Measurements from ENCODE around the gene CLSTN1.

Gene CLSTN1

DNA sequence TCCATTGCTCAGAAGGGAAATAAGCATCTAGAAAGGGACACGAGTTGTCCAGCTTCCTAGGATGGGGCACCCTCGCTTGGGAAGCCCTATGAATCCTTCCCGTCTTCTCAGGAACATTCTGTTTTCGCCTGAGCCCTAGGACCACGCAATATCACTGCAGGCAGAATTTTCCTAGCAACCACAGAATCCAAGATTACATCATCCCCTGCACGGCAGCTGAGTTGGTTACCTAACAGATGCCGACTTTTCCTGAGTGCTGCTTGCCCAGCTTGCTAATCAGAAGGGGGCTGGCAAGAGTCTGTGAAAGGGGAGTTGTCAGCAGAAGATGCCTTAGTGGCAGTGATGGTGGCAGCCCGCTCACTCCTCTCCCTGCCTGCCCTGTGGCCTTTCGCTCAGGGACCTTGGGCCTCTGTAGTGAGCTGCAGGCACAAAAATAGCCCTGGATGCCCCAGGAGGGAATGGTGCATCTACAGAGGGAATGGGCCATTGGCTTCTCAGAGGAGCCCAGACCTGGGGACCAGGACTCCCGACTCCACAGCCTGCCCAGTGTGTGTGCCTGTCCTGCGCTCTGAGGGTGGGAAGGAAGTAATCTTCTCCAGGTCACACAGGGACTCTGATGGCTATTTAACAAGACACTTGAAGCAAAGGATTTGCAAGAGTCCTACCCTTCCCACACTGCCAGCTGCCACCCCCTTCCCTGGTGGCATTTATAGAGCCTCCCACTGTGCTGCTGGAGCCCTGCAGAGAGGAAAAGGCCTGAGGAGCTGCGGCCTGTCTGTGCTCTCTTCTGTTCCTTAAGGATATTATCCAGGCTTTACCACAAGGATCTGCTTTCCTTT, 28.9 kb upstream of the CLSTN1 start:
- H3K27ac ChIP-seq, result peak overlapping the region; percentile 75
- DNase-seq (ENCODE audit: low spot score), result peak; percentile 51
- CTCF ChIA-PET, result interaction anchor here (0.6 to 0.8 kb wide), 3 partner anchors 9 to 27 kb away, joined by 3 to 4 read pairs (median 3); no protein-coding TSS in a partner anchor
- POLR2A ChIA-PET (ENCODE audit: low non-redundant PET), result interaction anchor here (0.7 kb wide), 1 partner anchor 27 kb away, joined by 3 read pairs; no protein-coding TSS in a partner anchor
- TF ChIP-seq, protein P1, sequence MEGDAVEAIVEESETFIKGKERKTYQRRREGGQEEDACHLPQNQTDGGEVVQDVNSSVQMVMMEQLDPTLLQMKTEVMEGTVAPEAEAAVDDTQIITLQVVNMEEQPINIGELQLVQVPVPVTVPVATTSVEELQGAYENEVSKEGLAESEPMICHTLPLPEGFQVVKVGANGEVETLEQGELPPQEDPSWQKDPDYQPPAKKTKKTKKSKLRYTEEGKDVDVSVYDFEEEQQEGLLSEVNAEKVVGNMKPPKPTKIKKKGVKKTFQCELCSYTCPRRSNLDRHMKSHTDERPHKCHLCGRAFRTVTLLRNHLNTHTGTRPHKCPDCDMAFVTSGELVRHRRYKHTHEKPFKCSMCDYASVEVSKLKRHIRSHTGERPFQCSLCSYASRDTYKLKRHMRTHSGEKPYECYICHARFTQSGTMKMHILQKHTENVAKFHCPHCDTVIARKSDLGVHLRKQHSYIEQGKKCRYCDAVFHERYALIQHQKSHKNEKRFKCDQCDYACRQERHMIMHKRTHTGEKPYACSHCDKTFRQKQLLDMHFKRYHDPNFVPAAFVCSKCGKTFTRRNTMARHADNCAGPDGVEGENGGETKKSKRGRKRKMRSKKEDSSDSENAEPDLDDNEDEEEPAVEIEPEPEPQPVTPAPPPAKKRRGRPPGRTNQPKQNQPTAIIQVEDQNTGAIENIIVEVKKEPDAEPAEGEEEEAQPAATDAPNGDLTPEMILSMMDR (conservative IDR thresholded peaks at IDR 0.05; ENCODE audit: low read depth), result no peak

DNA sequence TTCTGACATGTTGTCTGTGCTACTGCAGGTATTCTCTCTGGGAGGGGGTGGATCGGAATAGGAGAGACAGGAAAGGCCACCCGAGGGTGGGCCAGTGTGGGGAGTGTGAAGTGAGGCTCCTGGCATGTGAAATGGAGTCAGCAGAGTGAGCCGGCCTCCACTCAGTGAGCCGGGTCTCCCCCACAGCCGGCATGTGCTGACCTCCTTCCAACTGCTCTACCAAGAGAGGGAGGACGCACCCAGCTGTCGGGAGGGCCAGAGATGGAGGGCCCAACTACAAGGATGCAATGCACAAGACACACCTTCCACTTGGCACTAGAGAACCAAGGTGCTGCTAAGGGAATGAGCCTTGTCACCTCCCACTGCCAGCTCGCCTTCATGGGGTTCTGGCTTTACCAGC, 28.2 kb upstream of the CLSTN1 start:
- ChIA-PET POLR2A (ENCODE audit: low non-redundant PET) (no interaction called here), CTCF (interaction anchor here (0.6 to 0.7 kb wide), 2 partner anchors 9 to 10 kb away, joined by 3 read pairs; no protein-coding TSS in a partner anchor)
- peak overlapping the region; percentile 75 for H3K27ac ChIP-seq
- no peak for DNase-seq (ENCODE audit: low spot score)
- TF ChIP-seq, protein P1 (conservative IDR thresholded peaks at IDR 0.05; ENCODE audit: low read depth), result no peak

DNA sequence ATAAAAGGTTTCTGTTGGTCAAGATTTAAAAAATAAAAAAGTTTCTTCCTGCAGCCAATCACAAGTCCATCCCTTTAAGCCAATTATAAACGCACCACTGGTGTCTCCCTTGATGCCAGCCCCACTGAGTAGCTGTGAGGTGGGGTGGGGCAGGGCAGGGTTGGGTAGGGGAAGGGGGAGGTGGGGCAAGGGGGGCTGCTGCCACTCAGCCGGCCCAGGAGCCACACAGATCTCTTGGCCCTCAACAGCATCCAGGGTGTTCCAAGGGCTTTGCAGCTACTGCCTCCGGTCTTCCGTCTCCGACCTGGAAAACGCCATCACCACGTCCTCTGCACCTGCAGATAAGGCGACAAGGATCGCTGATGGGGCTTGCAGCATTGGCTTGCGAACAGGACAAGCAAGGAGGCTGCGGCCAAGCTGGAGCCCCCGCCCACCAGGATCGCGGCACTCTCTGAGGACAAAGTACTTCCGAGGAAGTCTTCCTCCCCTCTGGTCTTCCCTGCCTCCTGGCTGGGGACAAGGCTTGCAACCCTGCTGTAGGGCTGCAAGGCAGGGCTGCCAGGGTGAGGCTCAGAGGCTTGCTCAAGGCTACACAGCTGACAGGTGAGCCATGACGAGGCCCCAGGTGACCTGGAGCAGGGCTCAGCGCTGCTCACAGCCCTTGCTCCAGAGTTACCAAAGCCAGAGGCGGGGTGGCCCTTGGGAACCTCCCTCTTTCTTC, 26.8 kb upstream of the CLSTN1 start:
- H3K27ac ChIP-seq, result peak overlapping the region; percentile 75; the same call in 1 of the 2 replicates
- TF ChIP-seq, protein P1 (conservative IDR thresholded peaks at IDR 0.05; ENCODE audit: low read depth), result no peak
- DNase-seq (ENCODE audit: low spot score), result no peak
- POLR2A ChIA-PET (ENCODE audit: low non-redundant PET), result no interaction called here
- CTCF ChIA-PET, result no interaction called here

DNA sequence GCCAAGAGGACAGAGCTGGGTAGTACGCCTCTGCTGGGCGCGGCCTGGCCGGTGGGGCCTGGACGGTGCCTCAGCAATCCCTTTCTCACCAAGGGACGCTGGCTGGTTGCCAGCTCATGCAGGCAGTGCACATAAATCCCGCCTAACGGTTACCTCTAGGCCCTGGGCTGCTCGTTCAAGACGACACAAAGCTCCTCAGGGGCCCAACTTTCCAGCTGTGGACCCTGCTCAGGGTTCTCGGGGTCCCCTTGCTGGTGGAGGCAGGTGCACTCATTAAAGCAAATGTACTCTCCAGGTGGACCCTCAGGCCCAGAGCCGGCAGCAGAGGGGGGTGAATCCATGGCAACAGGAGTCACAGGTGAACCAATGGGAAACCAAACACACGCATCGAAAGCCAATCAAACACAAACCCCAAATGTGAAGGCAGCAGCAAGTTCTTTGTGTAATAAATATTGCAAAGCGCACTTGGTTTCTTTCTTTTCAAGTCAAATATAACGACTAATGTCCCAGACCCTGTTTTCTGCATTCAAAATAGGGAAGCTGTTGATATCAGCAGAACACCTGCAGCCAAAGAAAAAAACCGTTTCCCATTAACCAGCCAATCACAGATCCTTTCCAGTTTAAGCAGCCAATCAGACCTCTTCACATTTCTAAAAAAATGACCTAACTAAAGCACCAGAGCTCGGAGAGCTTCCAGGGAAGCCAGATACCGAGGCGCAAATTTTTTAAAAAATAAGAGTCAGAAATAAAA, 26.1 kb upstream of the CLSTN1 start:
- DNase-seq (ENCODE audit: low spot score), result no peak
- TF ChIP-seq, protein P1 (conservative IDR thresholded peaks at IDR 0.05; ENCODE audit: low read depth), result no peak
- POLR2A ChIA-PET (ENCODE audit: low non-redundant PET), result no interaction called here
- no peak overlapping the region for H3K27ac ChIP-seq
- CTCF ChIA-PET, result no interaction called here

DNA sequence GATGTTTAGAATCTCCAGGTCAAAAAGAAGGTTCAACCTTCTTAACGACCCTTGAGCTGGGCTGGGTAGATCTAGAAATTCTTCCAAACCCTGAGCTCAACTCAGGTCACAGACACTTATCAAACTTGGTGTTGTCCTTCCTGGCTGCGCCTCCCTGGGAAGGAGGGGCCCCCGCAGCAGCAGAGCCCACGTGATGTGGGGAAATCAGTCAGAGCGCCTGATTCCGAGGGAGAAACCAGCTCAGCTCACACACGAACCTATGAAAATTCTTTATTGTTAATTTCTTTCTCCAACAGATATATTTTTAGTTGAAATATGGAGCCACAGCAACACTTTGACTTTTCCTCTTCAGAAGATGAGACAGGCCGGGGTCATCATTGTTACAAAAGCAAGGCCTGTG, 24.3 kb upstream of the CLSTN1 start:
- no peak for DNase-seq (ENCODE audit: low spot score)
- POLR2A ChIA-PET (ENCODE audit: low non-redundant PET), result no interaction called here
- TF ChIP-seq, protein P1 (conservative IDR thresholded peaks at IDR 0.05; ENCODE audit: low read depth), result no peak
- CTCF ChIA-PET, result interaction anchor here (0.6 kb wide), 2 partner anchors 13 to 63 kb away, joined by 4 read pairs; no protein-coding TSS in a partner anchor
- peak overlapping the region; percentile 42 for H3K27ac ChIP-seq

DNA sequence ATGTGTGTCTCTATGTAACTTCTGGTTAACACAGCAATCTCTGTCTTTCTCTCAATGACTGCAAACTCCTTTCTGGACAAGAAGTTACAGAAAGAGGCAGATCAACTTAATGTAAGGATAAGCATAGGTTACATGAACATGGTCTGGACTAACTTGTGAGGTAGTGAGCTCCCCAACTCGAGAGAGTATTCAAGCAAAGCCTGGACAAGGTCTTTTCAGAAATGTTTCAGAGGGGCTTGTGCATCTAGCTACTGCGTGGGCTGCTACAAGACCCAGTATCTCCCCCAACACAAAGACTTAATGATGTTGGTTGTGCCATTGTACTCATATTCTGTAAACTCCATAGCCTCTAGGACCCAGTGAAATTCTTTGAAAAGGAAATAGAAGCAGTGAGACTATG, 23.5 kb upstream of the CLSTN1 start:
- H3K27ac ChIP-seq, result no peak overlapping the region
- CTCF ChIA-PET, result interaction anchor here (0.6 kb wide), 1 partner anchor 62 kb away, joined by 4 read pairs; no protein-coding TSS in a partner anchor
- POLR2A ChIA-PET (ENCODE audit: low non-redundant PET), result no interaction called here

More for the DNA sequence above, 23.5 kb upstream of the CLSTN1 start:
- TF ChIP-seq, protein P1 (conservative IDR thresholded peaks at IDR 0.05; ENCODE audit: low read depth), result no peak
- no peak for DNase-seq (ENCODE audit: low spot score)

Measured in RWPE1 (cell line).